H1 (cell line): ENCODE data around the gene SOAT2. TPM values are rescaled to one million over a fixed set of nuclear protein-coding genes. Genes with fewer than 3 reads are reported as not detected.

ENCODE experiments used
- CTCF ChIA-PET: fragments of 300-600 bp; sonication (Branson Sonifier 250); formaldehyde crosslinking; loops from one replicate; lab custom pipeline; 2021; ENCODE audit not compliant: partially characterized antibody; lab: Charles Lee
- POLR2A ChIA-PET: fragments of 300-600 bp; sonication (Branson Sonifier 250); formaldehyde crosslinking; loops from one replicate; lab custom pipeline; 2021; ENCODE audit warnings: inconsistent platforms; ENCODE audit not compliant: partially characterized antibody; lab: Charles Lee
- DNase-seq, 2 experiments: peaks; one replicate each; pipeline versions ENCODE4 v3.0.0 to v3.0.0-alpha.2; 2010 to 2022; ENCODE audit warnings: low spot score in 2 of 2, low read depth in 1 of 2, mixed read lengths in 1 of 2
- FAIRE-seq: peaks from 2 replicates; lab custom pipeline; 2011; peaks lifted over from hg19 to GRCh38; lab: Jason Lieb, UNC
- H2AFZ ChIP-seq: 2 replicates; pipeline ENCODE4 v1.8.1; 2012; ENCODE audit warnings: low read length, inconsistent platforms
- H2AK5ac ChIP-seq: 2 replicates; pipeline ENCODE4 v1.6.1; 2013; ENCODE audit warnings: low read depth, low read length
- H2BK120ac ChIP-seq: replicated peaks from 2 replicates; pipeline ENCODE3; 2013; ENCODE audit warnings: low read depth, low read length, inconsistent platforms
- H2BK12ac ChIP-seq: 2 replicates; pipeline ENCODE4 v1.6.1; 2013; ENCODE audit warnings: low read depth, low read length
- H2BK15ac ChIP-seq: 2 replicates; pipeline ENCODE4 v1.6.1; 2013; ENCODE audit warnings: low read length
- H2BK20ac ChIP-seq: 2 replicates; pipeline ENCODE4 v1.6.1; 2013; ENCODE audit warnings: low read length
- H2BK5ac ChIP-seq: 2 replicates; pipeline ENCODE4 v1.6.1; 2013; ENCODE audit warnings: low read depth, low read length
- H3K14ac ChIP-seq: 2 replicates; pipeline ENCODE4 v1.6.1; 2013; ENCODE audit warnings: inconsistent platforms; ENCODE audit not compliant: insufficient read length
- H3K18ac ChIP-seq: 2 replicates; pipeline ENCODE4 v1.6.1; 2013; ENCODE audit warnings: low read length; ENCODE audit errors: extremely low read depth
- H3K23ac ChIP-seq: 2 replicates; pipeline ENCODE4 v1.6.1; 2013; ENCODE audit warnings: inconsistent platforms; ENCODE audit not compliant: insufficient read length
- H3K23me2 ChIP-seq: 2 replicates; pipeline ENCODE4 v1.6.1; 2013; ENCODE audit warnings: low read depth, low read length
- H3K27ac ChIP-seq: 2 replicates; pipeline ENCODE4 v1.6.1; 2011; ENCODE audit warnings: low read depth, low read length, inconsistent platforms
- H3K27me3 ChIP-seq, 4 experiments: replicated peaks in 1 of 4; 1 replicate in 1 of 4; 2 replicates in 3 of 4; pipeline versions ENCODE4 v1.6.1 to v1.8.1; 2011 to 2013; ENCODE audit warnings: low read length in 3 of 4, mild to moderate bottlenecking in 3 of 4, inconsistent platforms in 2 of 4, mixed read lengths in 2 of 4, moderate library complexity in 1 of 4; ENCODE audit not compliant: control insufficient read depth in 3 of 4, insufficient read depth in 3 of 4; ENCODE audit errors: extremely low read depth in 1 of 4
- H3K36me3 ChIP-seq, 4 experiments: 2 replicates each; pipeline versions ENCODE4 v1.6.1 to v1.8.1; 2011 to 2013; ENCODE audit warnings: mild to moderate bottlenecking in 4 of 4, low read length in 3 of 4, moderate library complexity in 2 of 4, control low read depth in 1 of 4, inconsistent platforms in 1 of 4; ENCODE audit not compliant: insufficient read depth in 4 of 4, control insufficient read depth in 2 of 4
- H3K4ac ChIP-seq: replicated peaks from 2 replicates; pipeline ENCODE3; 2013; ENCODE audit warnings: low read length, low read depth, mixed read lengths, inconsistent platforms; ENCODE audit not compliant: insufficient read length
- H3K4me1 ChIP-seq, 4 experiments: replicated peaks in 1 of 4; 1 replicate in 1 of 4; 2 replicates in 3 of 4; pipeline versions ENCODE4 v1.6.1 to v1.8.1; 2011 to 2013; ENCODE audit warnings: low read length in 3 of 4, inconsistent platforms in 2 of 4, mixed read lengths in 1 of 4; ENCODE audit not compliant: insufficient read depth in 4 of 4, control insufficient read depth in 3 of 4
- H3K4me2 ChIP-seq, 2 experiments: 2 replicates each; pipeline versions ENCODE4 v1.6.1 to v1.8.1; 2011 to 2013; ENCODE audit warnings: low read depth in 2 of 2, low read length in 2 of 2, control low read depth in 1 of 2, inconsistent platforms in 1 of 2, mild to moderate bottlenecking in 1 of 2; ENCODE audit not compliant: insufficient read depth in 1 of 2
- H3K4me3 ChIP-seq, 4 experiments: fragments of 200-600, 300-600 bp in 1 of 4; sonication (generic), shearing (Covaris generic), sonication (Bioruptor Twin) in 1 of 4; 2 replicates each; pipeline versions ENCODE4 v1.5.1 to v1.8.1; 2011 to 2016; ENCODE audit warnings: low read length in 4 of 4, low read depth in 3 of 4, control low read depth in 2 of 4, inconsistent platforms in 2 of 4, mild to moderate bottlenecking in 2 of 4, mixed read lengths in 1 of 4, moderate library complexity in 1 of 4; ENCODE audit not compliant: insufficient read depth in 2 of 4; ENCODE audit errors: extremely low read depth in 1 of 4
- H3K56ac ChIP-seq: replicated peaks from 2 replicates; pipeline ENCODE3; 2013; ENCODE audit warnings: low read depth, mild to moderate bottlenecking, mixed read lengths, low read length, inconsistent platforms; ENCODE audit not compliant: insufficient read length
- H3K79me1 ChIP-seq: 2 replicates; pipeline ENCODE4 v1.6.1; 2013; ENCODE audit warnings: low read depth, low read length, control low read depth
- H3K79me2 ChIP-seq, 2 experiments: 2 replicates each; pipeline versions ENCODE4 v1.6.1 to v1.8.1; 2012 to 2013; ENCODE audit warnings: low read length in 2 of 2, mild to moderate bottlenecking in 2 of 2, inconsistent platforms in 1 of 2; ENCODE audit not compliant: insufficient read depth in 2 of 2, control insufficient read depth in 1 of 2
- H3K9ac ChIP-seq, 4 experiments: replicated peaks in 1 of 4; 1 replicate in 1 of 4; 2 replicates in 3 of 4; pipeline versions ENCODE4 v1.6.1 to v1.8.1; 2011 to 2013; ENCODE audit warnings: low read depth in 3 of 4, low read length in 3 of 4, control low read depth in 2 of 4, mild to moderate bottlenecking in 2 of 4, moderate library complexity in 2 of 4, inconsistent platforms in 1 of 4; ENCODE audit errors: extremely low read depth in 1 of 4
- H3K9me3 ChIP-seq, 2 experiments: 2 replicates each; pipeline versions ENCODE4 v1.6.1 to v1.8.1; 2012 to 2013; ENCODE audit warnings: mild to moderate bottlenecking in 2 of 2, moderate library complexity in 2 of 2, control low read depth in 1 of 2, inconsistent platforms in 1 of 2, low read depth in 1 of 2, low read length in 1 of 2, mixed read lengths in 1 of 2; ENCODE audit not compliant: insufficient read depth in 2 of 2
- H4K20me1 ChIP-seq, 2 experiments: replicated peaks in 1 of 2; 2 replicates each; pipeline versions ENCODE3 to v1.8.1; 2011 to 2013; ENCODE audit warnings: inconsistent platforms in 2 of 2, low read length in 2 of 2, mild to moderate bottlenecking in 1 of 2; ENCODE audit not compliant: insufficient read depth in 2 of 2, control insufficient read depth in 1 of 2
- H4K5ac ChIP-seq: 2 replicates; pipeline ENCODE4 v1.6.1; 2013; ENCODE audit warnings: low read length, low read depth, mixed read lengths, inconsistent platforms; ENCODE audit not compliant: insufficient read length
- H4K8ac ChIP-seq: 2 replicates; pipeline ENCODE4 v1.8.0; 2013; ENCODE audit warnings: mild to moderate bottlenecking, moderate library complexity, low read length, inconsistent platforms; ENCODE audit not compliant: insufficient read depth; ENCODE audit errors: extremely low read depth
- H4K91ac ChIP-seq: replicated peaks from 2 replicates; pipeline ENCODE3; 2013; ENCODE audit warnings: low read length, mixed read lengths, inconsistent platforms; ENCODE audit not compliant: insufficient read length
- CBX5 ChIP-seq: fragments of 300-800, 300-1000 bp; sonication (generic); IDR thresholded peaks from 2 replicates; pipeline ENCODE4 v1.7.1; 2016; ENCODE audit warnings: antibody characterized with exemption, low read length, low read depth
- RAD21 ChIP-seq, 2 experiments: IDR thresholded peaks in 1 of 2; conservative IDR thresholded peaks in 1 of 2; 2 replicates each; pipeline ENCODE4 v1.6.1; 2011; ENCODE audit warnings: low read depth in 2 of 2, low read length in 2 of 2, improper control_type of control experiment in 1 of 2, inconsistent platforms in 1 of 2, mild to moderate bottlenecking in 1 of 2, moderate library complexity in 1 of 2
- WGBS, 2 experiments: shearing (Covaris generic) in 1 of 2; methylation state at CpG; one replicate each; pipeline versions ENCODE4 v1.1.6 to v1.1.7; 2013 to 2015; ENCODE audit warnings: low lambda C conversion rate in 2 of 2, mixed read lengths in 2 of 2, inconsistent platforms in 1 of 2, low coverage in 1 of 2, missing lambda C conversion rate in 1 of 2; ENCODE audit not compliant: insufficient replicate concordance in 2 of 2, insufficient coverage in 1 of 2, insufficient read length in 1 of 2; ENCODE audit errors: extremely low coverage in 1 of 2, missing lambda C conversion rate in 1 of 2; 5-methylcytosine and 5-hydroxymethylcytosine counted together
- polyA plus RNA-seq, 7 experiments: library from polyadenylated mRNA; depleted of rRNA in 3 of 7; stranded (reverse) in 5 of 7; unstranded in 2 of 7; fragments of >200 nt in 5 of 7; fragments of 200-250 nt in 2 of 7; gene quantifications; 1 replicate in 5 of 7; 2 replicates in 1 of 7; 4 replicates in 1 of 7; pipeline versions ENCODE4 v1.2.1 to v1.2.3, GENCODE V29; 2011 to 2013; ENCODE audit warnings: missing spikeins in 2 of 7, mixed read lengths in 2 of 7
- total RNA-seq: library from RNA; stranded (reverse); fragmentation: NEBNext Ultra II Directional; extraction: Animal tissue kit (Norgen Biotek cat#: 25700); gene quantifications from 2 replicates; pipeline ENCODE4 v1.2.1, GENCODE V29; 2021

SOAT2 gene
- total and polyA plus RNA-seq, 2 of the 8 experiments (the other 6 are each of a cell fraction or from before 2014, with no cell fraction given), result 0.08 TPM; not detected in 1

GRCh38 chr12:53073881-53074280 lies 29.4 kb upstream of the SOAT2 start:
- H2AFZ ChIP-seq, result no peak overlapping the region
- peaks cover 0 to 4% (median 2%) of the 10 kb centered on the region in 4 experiments; a peak in 2 of 8 replicates for H3K36me3 ChIP-seq
- H3K4me3 ChIP-seq, result no peak overlapping the region
- H2BK20ac ChIP-seq, result no peak overlapping the region
- no peak overlapping the region for H3K56ac ChIP-seq
- H2AK5ac ChIP-seq, result no peak overlapping the region
- H2BK120ac ChIP-seq, result no peak overlapping the region
- H3K14ac ChIP-seq, result no peak overlapping the region
- H4K8ac ChIP-seq, result no peak overlapping the region
- peaks cover 4% of the 10 kb centered on the region; the same call in 1 of the 2 replicates for H3K23me2 ChIP-seq
- peaks cover 6 to 16% (median 10%) of the 10 kb centered on the region in 4 experiments for H3K4me1 ChIP-seq
- no peak overlapping the region for H2BK15ac ChIP-seq
- H3K79me1 ChIP-seq, result no peaks in the 10 kb centered on the region
- TF ChIP-seq RAD21 (IDR thresholded peaks at IDR 0.05 in 1 of 2, conservative IDR thresholded peaks at IDR 0.05 in 1 of 2; ENCODE audit: low read depth in 2 of 2, low read length in 2 of 2) (no peak), CBX5 (no peak)
- TF ChIP-seq, all 59 proteins: peak for 0
- Histone ChIP-seq H3K4ac (no peak overlapping the region), H2BK12ac (no peak overlapping the region), H3K27me3 (peaks cover 0 to 2% (median 0%) of the 10 kb centered on the region in 4 experiments; a peak in 2 of 7 replicates), H3K9ac (no peak overlapping the region), H3K27ac (no peak overlapping the region), H3K18ac (no peak overlapping the region), H3K4me2 (no peak overlapping the region), H3K23ac (no peak overlapping the region), H4K20me1 (peaks cover 2 to 4% of the 10 kb centered on the region in 2 experiments), H4K91ac (no peak overlapping the region), H4K5ac (no peak overlapping the region), H3K9me3 (no peaks in the 10 kb centered on the region), H3K79me2 (no peaks in the 10 kb centered on the region), H2BK5ac (no peak overlapping the region)
- 91% methylated on average over 6 of the region's 6 CpGs; no CpG with 5 or more reads in 1 of the 2 experiments for WGBS, 2 experiments
- ChIA-PET POLR2A (interaction anchor here (0.6 to 0.7 kb wide), 2 partner anchors 20 to 191 kb away, joined by 3 read pairs; no protein-coding TSS in a partner anchor), CTCF (interaction anchor here (0.6 to 22.4 kb wide), 6 partner anchors 8 to 172 kb away, joined by 3 to 531 read pairs (median 12); partner anchors contain the start of genes IGFBP6 and SOAT2)
- no peak for DNase-seq
- no peak for FAIRE-seq
